Colon (tissue), 2 donors: ENCODE results near the gene NAP1L1.

Source experiments
- FAIRE-seq: peaks from 2 replicates; lab custom pipeline; 2012; peaks lifted over from hg19 to GRCh38; lab: Jason Lieb, UNC
- donor health status: control.
- donor health status: control.

NAP1L1 gene

GRCh38 chr12:76020731-76021672, 63.5 kb downstream of the NAP1L1 start:
- no peak for FAIRE-seq

GRCh38 chr12:76020281-76020680, 64.2 kb downstream of the NAP1L1 start:
- no peak for FAIRE-seq

GRCh38 chr12:76018672-76019071, 65.8 kb downstream of the NAP1L1 start:
- FAIRE-seq, result no peak

- no peak for FAIRE-seq
Observed at GRCh38 chr12:76018111-76018510, 66.4 kb downstream of the NAP1L1 start.

GRCh38 chr12:76014007-76014406, 70.5 kb downstream of the NAP1L1 start:
- no peak for FAIRE-seq

GRCh38 chr12:76013603-76014002, 70.9 kb downstream of the NAP1L1 start:
- no peak for FAIRE-seq

GRCh38 chr12:76012644-76013043, 71.8 kb downstream of the NAP1L1 start:
- no peak for FAIRE-seq

- FAIRE-seq, result no peak
Observed at GRCh38 chr12:76010732-76011458, 73.6 kb downstream of the NAP1L1 start.

- no peak for FAIRE-seq
Observed at GRCh38 chr12:76008428-76008827, 76.1 kb downstream of the NAP1L1 start.

GRCh38 chr12:76007640-76008039, 76.8 kb downstream of the NAP1L1 start:
- no peak for FAIRE-seq

GRCh38 chr12:76006028-76006925, 78.2 kb downstream of the NAP1L1 start:
- FAIRE-seq, result no peak

- FAIRE-seq, result no peak
Observed at GRCh38 chr12:76003355-76003638, 81.2 kb downstream of the NAP1L1 start.

GRCh38 chr12:76002598-76003354, 81.7 kb downstream of the NAP1L1 start:
- FAIRE-seq, result no peak

- no peak for FAIRE-seq
Observed at GRCh38 chr12:75998292-75999063, 86.0 kb downstream of the NAP1L1 start.

GRCh38 chr12:75997658-75998057, 86.8 kb downstream of the NAP1L1 start:
- FAIRE-seq, result no peak

GRCh38 chr12:75996861-75997447, 87.5 kb downstream of the NAP1L1 start:
- FAIRE-seq, result no peak

- FAIRE-seq, result no peak
Observed at GRCh38 chr12:75995691-75996090, 88.8 kb downstream of the NAP1L1 start.

- no peak for FAIRE-seq
Observed at GRCh38 chr12:75994069-75994740, 90.3 kb downstream of the NAP1L1 start.

GRCh38 chr12:75991753-75992152, 92.7 kb downstream of the NAP1L1 start:
- FAIRE-seq, result no peak
